ENCODE data around the gene PFKL.
A peak's percentile ranks its signal among the peaks of the same experiment; 100 is the strongest.

The PFKL gene

GRCh38 chr21:44375281-44375651, 75.4 kb downstream of the PFKL start:
- TF ChIP-seq SPI1 (IDR thresholded peaks at IDR 0.05; ENCODE audit: low read depth, low read length) (peak; percentile 64), TAF1 (IDR thresholded peaks at IDR 0.05; ENCODE audit: low read depth, low read length) (no peak)
- FAIRE-seq (peak; percentile 57), DNase-seq (ENCODE audit: insufficient read length, low spot score) (no peak)

GRCh38 chr21:44375761-44376241, 75.9 kb downstream of the PFKL start:
- DNase-seq (ENCODE audit: insufficient read length, low spot score) (no peak), FAIRE-seq (peak; percentile 69)
- TF ChIP-seq POU2F2 (IDR thresholded peaks at IDR 0.05; ENCODE audit: low read depth, low read length) = no peak
- no peak for TF ChIP-seq SPI1 (IDR thresholded peaks at IDR 0.05; ENCODE audit: low read depth, low read length)
- TF ChIP-seq TAF1 (IDR thresholded peaks at IDR 0.05; ENCODE audit: low read depth, low read length) = no peak
- TF ChIP-seq POLR2AphosphoS5 (IDR thresholded peaks at IDR 0.05; ENCODE audit: low read depth, low read length) = no peak
- TF ChIP-seq POLR2A (IDR thresholded peaks at IDR 0.05; ENCODE audit: low read depth, low read length) = no peak
- TF ChIP-seq PAX5 (IDR thresholded peaks at IDR 0.05; ENCODE audit: insufficient read depth, low read length, severe bottlenecking) = no peak

- FAIRE-seq (no peak), DNase-seq (ENCODE audit: insufficient read length, low spot score) (no peak)
- TF ChIP-seq POLR2A (IDR thresholded peaks at IDR 0.05; ENCODE audit: low read depth, low read length) (no peak), TAF1 (IDR thresholded peaks at IDR 0.05; ENCODE audit: low read depth, low read length) (no peak)
These were observed 76.8 kb downstream of the PFKL start for GRCh38 chr21:44376606-44377005.

All from GM12891 (cell line).